Activated CD4-positive, CD25-positive, alpha-beta regulatory T cell (primary cell): ENCODE results near the gene FBXO48.
"Not testable (repeated sequence)": the region's sequence is repeated elsewhere in the genome, so short reads cannot be mapped to it uniquely, and the experiment has no call there.

Source experiments
- DNase-seq, 4 experiments: peaks; one replicate each; lab custom pipeline; 2025; lab: John Stamatoyannopoulos, UW

FBXO48 gene

DNA sequence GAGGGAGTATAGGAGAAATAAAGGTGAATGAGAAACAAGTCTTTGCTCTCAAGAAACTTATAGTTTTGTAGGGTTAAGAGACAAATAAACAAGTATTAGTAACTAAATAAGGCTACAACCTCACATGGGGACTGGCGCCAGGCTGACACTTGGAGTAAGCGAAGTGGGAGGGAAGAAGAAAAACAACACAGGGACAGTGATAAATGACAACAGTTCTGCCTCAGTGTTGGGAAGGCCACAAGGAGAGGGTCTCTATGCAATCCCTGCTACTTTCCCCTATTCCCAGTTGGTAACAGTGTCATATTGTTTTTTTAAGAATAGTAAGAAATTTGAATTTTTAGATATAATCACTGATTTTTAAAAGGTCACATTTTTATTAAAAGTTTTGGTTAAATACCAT is 4.3 kb upstream of the FBXO48 start:
- DNase-seq = no peak

DNA sequence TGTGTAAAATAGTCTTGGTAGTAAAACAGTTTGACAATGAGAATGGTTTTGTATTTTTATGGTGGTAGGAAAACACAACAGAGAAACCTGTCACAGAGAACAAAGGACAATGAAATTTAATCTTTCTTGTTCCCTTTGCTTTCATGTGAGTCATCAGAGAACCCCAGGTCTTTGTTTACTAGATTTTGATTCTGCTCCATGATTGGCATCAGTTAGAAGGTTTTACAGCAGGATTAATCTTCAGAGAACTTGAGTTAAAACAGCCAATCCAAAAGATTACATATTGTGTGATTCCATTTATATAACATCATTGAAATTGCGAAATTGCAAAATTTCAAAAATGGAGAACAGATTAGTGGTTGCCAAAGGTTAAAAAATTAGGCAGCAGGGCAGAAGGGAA is 2.8 kb upstream of the FBXO48 start:
- DNase-seq = no peak

DNA sequence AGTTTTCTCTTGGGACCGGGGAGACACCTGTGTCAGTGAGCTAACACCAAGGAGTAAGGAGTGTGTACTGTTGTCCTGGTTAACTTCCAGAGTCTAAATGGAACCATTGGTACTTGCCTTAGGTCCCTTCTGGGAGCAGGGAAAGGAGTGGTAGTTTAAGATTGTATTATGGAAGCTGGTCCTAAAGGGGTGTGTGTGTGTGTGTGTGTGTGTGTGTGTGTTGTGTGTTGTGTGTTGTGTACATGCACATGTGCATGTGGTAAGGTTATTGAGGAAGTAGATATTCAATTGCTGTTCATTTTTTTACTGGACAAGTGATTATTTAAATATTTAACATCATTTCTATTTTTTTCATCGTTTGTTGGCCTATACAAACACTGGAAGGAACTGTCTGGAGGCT is 1.7 kb upstream of the FBXO48 start:
- DNase-seq = no peak

DNA sequence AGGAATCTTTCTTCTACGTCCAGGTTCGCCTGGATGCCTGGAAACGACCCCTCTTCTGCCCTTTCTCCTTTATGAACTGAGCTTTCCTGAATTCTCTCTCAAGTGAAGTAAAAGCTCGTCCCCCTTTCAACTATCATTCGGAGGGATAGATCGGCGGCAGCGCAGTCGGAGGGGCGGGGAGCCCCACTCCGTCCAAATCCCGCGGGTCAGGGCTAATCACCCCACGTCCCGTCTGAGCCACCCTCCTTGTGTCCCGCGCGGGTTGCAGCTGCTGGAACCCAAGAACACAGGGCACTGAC is 367 bp downstream of the FBXO48 start:
- peak in 1 of 4 experiments; percentile 35 for DNase-seq

DNA sequence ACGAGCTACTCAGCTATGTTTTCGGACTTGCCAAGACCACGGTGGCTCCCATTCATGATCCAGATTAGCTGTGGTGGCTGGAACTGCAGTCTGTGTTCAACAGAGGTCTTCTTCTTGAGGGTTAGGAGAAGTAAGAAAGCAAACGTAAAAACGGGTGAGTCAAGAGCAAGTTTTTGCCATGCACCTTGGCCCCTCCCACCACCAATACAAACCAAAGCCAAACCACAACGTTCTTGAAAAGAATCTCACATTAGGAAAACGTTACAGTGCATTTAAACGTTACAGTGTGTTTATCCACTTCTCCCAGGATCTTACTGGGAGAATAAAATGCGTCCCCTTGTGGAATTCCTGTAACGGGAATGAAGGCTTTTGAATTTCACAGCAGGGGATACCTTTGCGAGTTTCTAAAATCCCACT is 725 bp downstream of the FBXO48 start:
- DNase-seq = peak in 3 of 4 experiments; percentile 5 to 21 (median 16)

DNA sequence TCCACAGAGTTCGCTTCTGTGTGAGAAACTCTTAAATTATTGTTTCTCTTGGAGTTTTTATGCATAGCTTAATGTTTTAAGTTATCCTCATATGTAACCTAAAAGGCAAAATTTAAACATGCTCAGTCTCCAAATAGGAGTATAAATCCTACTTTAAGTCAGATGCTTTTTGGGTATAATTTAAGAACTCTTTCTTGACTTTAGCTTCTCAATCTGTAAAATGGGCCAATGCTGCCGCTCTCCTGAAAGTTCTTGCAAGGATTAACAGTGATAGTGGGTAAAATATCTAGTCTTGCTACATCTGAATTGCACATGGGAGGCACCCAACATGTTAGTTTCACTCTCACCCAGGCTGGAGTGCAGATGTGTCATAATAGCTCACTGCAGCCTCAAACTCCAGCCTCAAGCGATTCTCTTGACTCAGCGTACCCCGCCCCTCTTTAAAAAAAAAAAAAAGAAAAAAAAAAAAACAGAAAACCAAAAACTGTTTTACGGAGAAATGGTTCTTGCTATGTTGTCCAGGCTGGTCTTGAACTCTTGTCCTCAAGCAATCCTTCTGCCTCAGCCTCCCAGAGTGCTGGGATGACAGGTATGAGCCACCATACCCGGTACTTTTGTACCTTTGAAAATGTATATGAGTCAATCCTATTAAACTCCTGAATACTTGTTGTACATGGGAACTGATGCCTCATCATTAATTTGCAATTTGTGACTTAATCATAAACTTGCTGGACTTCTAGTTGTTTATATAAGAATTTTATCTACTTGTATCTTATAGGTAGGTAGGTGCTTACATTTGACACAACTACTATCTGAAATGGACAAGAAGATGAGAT is 1.8 kb downstream of the FBXO48 start:
- no peak for DNase-seq

DNA sequence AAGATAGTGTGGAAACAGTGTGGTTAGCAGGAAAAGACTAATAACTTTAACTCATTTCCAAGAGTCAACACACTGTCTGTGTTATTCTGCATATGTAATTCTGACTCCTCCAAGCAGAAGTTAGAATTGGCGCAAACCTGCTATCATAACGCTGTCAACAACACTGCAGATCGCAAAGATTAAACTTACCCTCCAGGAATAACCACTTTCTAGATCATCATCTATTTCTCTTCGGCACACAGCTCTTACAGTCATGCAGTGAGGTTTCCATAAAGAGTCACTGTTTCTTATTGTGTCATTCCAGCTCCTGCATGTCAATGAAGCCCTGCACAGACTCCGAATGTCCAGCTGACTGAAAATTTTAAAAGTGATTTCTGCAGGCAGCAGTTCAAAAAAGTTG is 2.4 kb downstream of the FBXO48 start:
- DNase-seq = no peak

DNA sequence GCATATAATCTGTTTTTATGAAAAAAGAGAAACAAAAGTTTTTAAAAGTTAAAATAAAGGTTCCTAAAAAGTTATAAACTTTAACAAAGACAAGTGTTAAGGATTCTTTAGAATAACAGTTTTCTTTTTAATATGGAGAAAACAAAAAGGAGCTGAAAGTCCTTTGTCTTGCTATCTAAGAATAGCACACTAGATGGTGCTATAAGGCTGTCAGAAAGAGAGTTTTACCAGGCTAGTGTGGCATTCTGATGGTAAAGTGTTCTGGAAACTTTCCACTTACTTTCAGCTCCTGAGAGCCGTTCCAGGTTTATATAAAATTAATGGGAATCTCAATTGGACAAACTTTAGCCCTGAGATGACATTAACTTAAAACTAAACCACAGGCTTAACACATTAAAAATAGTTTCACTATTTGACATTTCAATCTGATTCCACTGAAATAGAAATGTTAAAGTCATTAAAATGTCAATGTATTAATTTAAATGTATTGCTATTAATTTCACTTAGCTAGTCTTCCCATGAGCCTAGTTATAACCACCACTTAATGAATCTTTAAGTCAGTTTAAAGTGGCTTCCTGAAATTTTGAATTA is 3.7 kb downstream of the FBXO48 start:
- DNase-seq = no peak

DNA sequence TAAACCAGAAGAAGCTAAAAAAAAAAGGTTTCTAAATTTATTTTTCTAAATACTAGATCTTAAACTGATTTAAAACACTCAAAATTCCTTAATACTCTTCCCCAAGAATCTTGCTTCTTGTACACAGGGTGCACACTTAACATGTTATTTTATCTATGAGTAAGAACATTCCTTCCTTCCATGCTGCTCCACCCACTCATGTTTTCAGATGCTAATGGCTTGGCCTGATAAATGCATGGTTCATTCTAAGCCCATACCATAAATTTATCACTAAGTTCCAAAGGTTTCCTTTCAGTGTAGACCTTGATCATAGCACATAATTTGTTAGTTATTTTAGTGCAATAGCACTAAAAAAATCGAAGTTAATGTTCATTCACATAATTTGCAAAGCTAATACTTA is 8.1 kb downstream of the FBXO48 start:
- DNase-seq = no peak

DNA sequence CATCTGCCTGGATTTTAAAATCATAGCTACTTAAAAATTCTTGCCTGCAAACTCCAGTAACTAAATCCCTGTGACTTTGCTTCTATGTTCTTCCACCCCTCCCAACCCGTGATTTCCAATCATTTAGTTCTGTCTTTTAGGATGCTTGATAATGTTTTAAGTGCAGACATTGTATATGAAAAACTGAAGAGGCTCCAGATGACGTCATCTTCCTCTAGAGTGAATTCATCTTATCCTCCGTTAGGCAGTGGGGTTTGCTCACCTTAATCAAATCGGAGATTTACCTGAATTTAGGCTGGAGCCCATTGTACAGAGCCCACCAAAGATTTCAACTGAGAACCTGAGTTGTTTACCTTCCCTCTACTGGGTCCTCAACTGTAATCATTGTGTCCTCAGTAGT is 10.9 kb downstream of the FBXO48 start:
- no peak for DNase-seq

DNA sequence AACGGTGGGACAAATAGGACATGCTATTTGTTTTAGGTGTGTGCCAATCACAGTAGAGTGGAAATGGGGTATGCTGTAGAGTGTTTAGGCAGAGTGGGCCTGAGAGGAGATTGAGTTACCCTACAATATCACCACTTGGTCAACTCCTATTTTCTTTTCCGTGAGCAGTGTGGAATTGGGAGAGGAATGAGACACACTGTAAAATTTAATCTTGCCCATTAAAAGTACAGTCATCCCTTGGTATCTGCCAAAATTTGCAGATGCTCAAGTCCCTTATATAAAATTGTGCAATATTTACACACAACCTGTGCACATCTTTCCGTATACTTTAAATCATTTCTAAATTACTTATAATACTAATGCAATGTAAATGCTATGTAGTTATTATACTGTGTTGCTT is 12.4 kb downstream of the FBXO48 start:
- DNase-seq = no peak

DNA sequence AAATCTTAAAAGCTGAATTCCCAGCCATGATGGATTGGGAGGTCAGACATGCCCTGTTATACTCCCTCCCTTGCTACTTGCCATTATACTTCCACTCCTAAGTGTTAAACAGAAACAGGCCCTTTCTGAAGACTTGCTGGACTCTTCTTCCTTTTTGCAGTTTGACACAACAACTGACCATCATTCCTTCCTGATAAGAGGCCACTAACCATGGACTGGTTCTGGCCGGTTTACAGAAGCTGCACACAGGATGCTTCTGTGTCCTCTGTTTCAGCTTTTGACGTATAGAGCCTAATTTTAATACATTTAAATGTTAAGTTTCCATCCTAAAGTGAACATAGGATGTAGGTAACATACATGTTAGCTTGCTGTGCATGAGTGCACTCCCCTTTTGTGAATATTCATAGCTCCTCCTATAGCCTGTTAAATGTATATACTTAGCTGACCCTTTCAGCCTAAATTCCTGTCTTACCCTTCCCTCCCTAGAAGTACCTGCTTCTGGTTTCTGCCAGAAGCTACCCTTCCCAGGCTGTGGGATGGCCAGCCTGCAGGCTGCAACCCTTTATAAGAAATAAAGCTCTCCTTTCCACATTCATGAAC is 13.2 kb downstream of the FBXO48 start:
- no peak for DNase-seq

DNA sequence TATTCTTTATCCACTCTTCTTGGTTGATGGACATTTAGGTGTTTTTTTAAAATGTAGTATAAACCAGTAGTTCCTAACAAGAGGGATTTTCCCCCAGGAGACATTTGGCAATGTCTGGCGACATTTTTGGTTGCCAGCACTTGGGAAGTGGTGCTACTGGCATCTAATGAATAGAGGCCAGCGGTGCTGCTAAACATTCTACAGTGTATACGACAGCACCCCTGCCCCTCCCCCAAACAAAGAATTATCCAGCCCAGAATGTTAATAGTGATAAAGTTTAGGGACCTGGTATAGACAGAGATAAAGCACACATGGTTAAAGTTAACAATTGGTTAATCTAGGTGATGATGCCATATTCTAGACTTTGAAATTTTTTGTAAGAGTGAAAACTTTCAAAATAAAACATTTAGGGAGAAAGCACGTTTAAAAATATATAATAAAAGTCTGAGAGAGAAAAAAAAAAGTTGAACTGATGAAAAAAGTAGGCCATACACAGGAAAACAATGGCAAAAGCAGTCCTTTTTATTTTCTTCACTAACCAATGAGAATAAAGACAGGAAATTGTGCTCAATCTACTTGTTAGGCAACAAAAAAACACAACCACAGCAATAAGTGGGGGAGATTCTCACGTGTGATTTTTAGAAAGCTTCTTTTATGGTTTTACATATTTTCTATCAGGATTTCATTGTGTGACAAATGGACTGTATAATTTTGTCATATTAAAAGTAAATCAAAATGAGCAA is 14.8 kb downstream of the FBXO48 start:
- no peak for DNase-seq

DNA sequence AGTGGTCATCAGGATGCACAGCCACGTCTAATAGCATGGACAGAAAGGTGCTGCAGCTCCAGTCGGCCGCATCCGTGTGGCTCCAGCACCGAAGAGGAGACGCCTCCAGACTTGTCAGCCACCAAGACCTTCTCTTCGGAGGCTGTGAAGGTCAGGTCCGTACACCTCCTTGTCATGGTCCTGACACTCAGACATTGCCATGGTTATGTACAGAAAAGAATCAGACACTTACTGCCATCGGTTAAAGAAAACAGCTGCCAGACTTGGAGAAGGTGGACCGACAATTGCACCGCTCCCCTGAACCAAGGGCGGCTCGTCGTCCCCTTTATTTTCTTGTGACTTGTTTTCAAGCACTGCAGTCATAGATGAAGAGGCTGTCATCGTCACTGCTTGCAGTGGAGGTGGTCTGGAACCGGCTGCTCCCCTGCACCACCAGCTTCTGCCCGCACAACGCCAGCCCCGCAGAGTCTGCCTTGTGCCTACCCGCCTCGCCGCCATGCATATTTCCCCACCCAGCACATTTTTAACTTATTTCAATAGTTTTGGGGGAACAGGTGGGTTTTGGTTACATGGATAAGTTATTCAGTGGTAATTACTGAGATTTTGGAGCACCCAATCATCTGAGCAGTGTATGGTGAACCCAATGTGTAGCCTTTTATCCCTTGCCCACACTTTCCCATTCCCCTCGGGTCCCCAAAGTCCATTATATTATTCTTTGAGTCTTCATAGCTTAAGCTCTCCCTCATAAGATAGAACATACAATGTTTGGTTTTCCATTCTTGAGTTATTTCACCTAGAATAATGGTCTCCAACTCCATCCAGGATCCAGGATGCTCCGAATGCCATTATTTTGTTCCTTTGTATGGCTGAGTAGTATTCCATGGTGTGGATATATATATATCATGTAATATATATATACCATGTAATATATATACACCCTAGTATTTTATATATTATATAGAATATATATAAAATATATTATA is 18.1 kb downstream of the FBXO48 start:
- no peak for DNase-seq

DNA sequence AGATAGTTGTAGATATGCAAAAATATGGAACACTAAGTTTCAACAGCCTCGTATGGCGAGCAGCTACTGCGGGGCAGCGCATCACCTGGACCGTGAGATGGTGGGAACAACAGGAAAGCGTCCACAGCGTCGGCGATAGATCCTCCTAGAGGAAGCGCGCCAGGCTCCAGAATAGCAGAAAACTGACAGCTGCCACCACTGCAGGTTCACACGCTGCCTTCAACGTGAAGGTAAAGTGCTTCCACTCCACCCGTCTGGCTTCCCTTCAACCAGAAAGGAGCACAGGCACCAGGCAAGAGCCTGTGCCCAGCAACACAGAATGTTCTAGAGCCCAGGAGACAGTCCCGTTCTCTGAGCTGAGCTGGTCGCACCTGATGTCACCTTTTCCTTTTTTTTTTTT is 20.0 kb downstream of the FBXO48 start:
- DNase-seq = no peak

DNA sequence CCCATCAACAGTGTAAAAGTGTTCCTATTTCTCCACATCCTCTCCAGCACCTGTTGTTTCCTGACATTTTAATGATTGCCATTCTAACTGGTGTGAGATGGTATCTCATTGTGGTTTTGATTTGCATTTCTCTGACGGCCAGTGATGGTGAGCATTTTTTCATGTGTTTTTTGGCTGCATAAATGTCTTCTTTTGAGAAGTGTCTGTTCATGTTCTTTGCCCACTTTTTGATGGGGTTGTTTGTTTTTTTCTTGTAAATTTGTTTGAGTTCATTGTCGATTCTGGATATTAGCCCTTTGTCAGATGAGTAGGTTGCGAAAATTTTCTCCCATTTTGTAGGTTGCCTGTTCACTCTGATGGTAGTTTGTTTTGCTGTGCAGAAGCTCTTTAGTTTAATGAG is 20.7 kb downstream of the FBXO48 start:
- not testable (repeated sequence) for DNase-seq

DNA sequence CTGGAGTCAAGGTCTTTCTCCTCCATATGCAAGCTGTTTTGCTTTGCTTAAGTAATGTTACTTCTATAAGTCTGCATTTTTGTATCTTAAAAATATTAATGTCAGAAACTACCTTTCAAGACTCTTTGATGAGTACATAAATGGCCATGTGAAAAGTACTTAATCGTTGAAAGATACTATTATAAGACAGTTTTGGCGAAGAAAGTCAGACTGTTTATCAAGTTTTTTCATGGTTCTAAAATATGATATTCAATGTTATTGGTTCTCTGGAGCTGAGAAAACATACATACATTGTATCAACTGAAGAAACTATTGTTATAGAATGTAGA is 25.1 kb downstream of the FBXO48 start:
- no peak for DNase-seq

DNA sequence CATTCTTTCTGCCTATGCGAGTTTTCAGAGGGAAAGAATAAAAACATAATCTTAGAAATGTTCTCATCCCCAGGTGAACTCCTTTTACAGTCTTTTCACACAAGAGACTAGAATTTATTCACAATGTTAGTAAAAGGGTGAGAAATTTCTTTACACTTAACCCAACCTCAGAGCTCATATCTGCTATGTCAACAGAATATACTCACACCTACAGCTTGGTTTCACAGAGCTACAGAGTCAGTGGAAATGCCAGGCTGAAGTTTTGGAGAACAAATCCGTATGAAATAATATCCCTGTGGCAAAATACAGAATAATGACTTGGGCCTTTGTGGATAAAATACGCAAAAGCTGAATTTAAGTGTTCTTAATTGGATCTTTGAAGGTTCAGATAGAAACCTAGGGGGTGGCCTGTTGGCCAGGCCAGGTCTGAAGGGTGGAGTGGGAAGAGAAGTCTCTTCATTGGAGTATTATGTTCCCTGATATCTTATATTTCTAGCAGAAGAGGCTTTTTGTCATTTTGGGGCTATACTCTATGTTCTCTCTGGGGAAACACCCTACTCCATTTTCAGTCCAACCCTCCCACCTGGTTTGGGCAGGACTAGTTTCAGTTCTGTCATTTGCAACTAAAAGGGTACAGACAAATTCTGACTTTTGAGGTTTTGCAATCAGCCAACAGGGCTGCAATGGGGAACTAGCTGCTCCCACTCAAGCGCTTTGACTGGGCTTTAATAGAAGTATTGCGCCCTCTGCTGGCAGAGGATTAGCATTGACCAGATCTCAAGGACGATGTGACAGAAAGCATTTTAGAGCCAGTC is 25.7 kb downstream of the FBXO48 start:
- peak; percentile 67 to 80 (median 76) for DNase-seq

DNA sequence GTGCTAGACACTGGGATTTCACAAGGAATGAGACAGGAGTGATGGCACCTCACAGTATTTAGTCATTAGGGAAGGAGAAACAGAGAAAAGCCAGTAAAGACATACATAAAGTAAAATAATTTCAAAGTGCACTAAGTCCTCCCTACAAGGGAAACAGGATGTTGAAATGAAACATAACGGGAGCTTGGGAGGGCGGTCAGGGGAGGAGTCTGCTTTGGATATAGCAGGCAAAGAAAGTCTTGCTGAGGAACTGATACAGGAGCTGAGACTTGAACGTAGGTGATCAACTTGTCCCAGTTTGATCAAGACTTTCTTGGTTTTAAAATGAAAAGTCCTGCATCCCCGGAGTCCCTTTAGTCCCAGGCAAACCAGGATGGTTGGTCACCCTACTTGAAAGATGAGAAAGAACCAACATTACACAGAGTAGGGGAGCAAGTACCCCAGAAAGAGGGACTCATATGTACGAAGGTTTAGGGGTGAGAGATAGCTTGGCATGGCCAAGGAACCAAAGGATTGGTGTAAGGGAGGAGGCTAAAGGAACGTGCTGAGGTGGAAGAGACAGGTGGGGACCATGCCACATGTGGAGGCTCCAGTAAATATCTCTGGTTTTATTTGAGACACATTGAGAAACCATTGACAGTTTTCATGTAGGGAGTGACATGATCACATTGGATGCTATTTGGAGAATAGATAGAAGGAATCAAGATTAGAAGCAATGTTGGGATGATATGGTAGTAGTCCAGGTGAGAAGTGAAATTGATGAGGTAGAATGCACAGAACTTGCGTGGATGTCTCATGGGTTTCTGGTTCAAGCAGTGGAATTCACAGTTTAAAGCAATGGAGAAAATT is 28.4 kb downstream of the FBXO48 start:
- DNase-seq = no peak

DNA sequence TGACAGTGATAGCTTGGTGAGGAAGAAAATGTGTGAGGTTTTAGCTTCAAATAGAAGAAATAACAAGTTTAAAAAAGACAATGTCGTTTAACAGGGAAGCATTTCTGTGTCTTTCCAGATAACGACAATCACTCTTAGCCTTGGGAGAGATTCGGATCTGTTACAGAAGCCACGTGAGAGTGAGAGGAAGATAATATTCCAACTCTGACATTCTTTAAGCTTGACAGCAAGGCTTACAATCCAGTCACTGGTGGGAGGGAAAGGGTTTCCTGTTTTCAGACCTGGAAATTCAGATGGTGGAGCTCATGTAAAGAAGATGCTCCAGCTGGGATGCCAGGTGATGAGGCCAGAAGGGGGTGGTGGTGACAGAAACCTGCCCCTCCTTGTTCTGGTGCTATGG is 30.8 kb downstream of the FBXO48 start:
- DNase-seq = no peak
